IMR-90 (cell line): ENCODE measurements around the gene RAI1. TPM values are rescaled to one million over a fixed set of nuclear protein-coding genes. Genes with fewer than 3 reads are reported as not detected.

Experiments used
- ATAC-seq: fragments of 200-7000 bp; cut with Tn5 transposase; 2 replicates; pipeline ENCODE4 v1.9.1; 2020; ENCODE audit warnings: low read depth, mild to moderate bottlenecking, moderate library complexity
- BruUV-seq: library from RNA; stranded (reverse); fragments of 400-500 nt; replicated peaks from 2 replicates; lab custom pipeline; 2021; lab: Mats Ljungman, UMichigan
- CTCF ChIA-PET: fragments of 300-600 bp; formaldehyde crosslinking; extraction: SDS; loops from one replicate; lab custom pipeline; 2021; ENCODE audit warnings: antibody characterized with exemption; lab: Yijun Ruan, JAX
- POLR2A ChIA-PET: fragments of 300-600 bp; sonication (Branson Sonifier 250); formaldehyde crosslinking; loops from one replicate; lab custom pipeline; 2022; ENCODE audit warnings: antibody characterized with exemption; ENCODE audit not compliant: unreplicated experiment; lab: Charles Lee
- DNase-seq: peaks from one replicate; pipeline ENCODE4 v3.0.0; 2013
- H2AFZ ChIP-seq: replicated peaks from 2 replicates; pipeline ENCODE3; 2013; ENCODE audit warnings: low read length, mild to moderate bottlenecking; ENCODE audit not compliant: poor library complexity
- H2AK5ac ChIP-seq: 2 replicates; pipeline ENCODE4 v1.6.1; 2013; ENCODE audit warnings: low read depth, low read length, inconsistent platforms
- H2AK9ac ChIP-seq: replicated peaks from 2 replicates; pipeline ENCODE3; 2013; ENCODE audit warnings: mild to moderate bottlenecking, low read depth, low read length, moderate library complexity; ENCODE audit not compliant: poor library complexity
- H2BK120ac ChIP-seq: 2 replicates; pipeline ENCODE4 v1.6.1; 2013; ENCODE audit warnings: low read depth, low read length, inconsistent platforms
- H2BK15ac ChIP-seq: 3 replicates; pipeline ENCODE4 v1.6.1; 2013; ENCODE audit warnings: low read depth, low read length, inconsistent platforms
- H2BK20ac ChIP-seq: 2 replicates; pipeline ENCODE4 v1.6.1; 2013; ENCODE audit warnings: low read depth, mild to moderate bottlenecking, inconsistent platforms, low read length, moderate library complexity
- H2BK5ac ChIP-seq: 2 replicates; pipeline ENCODE4 v1.6.1; 2013; ENCODE audit warnings: mild to moderate bottlenecking, low read depth, low read length, inconsistent platforms; ENCODE audit not compliant: poor library complexity, severe bottlenecking
- H3K14ac ChIP-seq: replicated peaks from 2 replicates; pipeline ENCODE4 v1.6.1; 2013; ENCODE audit warnings: low read depth, low read length, inconsistent platforms
- H3K18ac ChIP-seq: 2 replicates; pipeline ENCODE4 v1.6.1; 2013; ENCODE audit warnings: low read depth, low read length, control low read depth
- H3K23ac ChIP-seq: 2 replicates; pipeline ENCODE4 v1.6.1; 2013; ENCODE audit warnings: low read depth, low read length, inconsistent platforms
- H3K27ac ChIP-seq: 2 replicates; pipeline ENCODE4 v1.5.1; 2013; ENCODE audit warnings: mild to moderate bottlenecking, control low read depth, low read length; ENCODE audit not compliant: insufficient read depth
- H3K27me3 ChIP-seq: 2 replicates; pipeline ENCODE4 v1.6.1; 2013; ENCODE audit warnings: low read length; ENCODE audit not compliant: control insufficient read depth, insufficient read depth
- H3K36me3 ChIP-seq: 2 replicates; pipeline ENCODE4 v1.6.1; 2013; ENCODE audit warnings: low read length, mixed read lengths; ENCODE audit not compliant: control insufficient read depth, insufficient read depth
- H3K4ac ChIP-seq: 2 replicates; pipeline ENCODE4 v1.6.1; 2013; ENCODE audit warnings: low read depth, low read length, inconsistent platforms
- H3K4me1 ChIP-seq: 2 replicates; pipeline ENCODE4 v1.6.1; 2013; ENCODE audit warnings: low read length, mixed read lengths; ENCODE audit not compliant: control insufficient read depth, insufficient read depth
- H3K4me2 ChIP-seq: 2 replicates; pipeline ENCODE4 v1.6.1; 2013; ENCODE audit warnings: low read depth, mild to moderate bottlenecking, control low read depth, low read length, moderate library complexity
- H3K4me3 ChIP-seq: 2 replicates; pipeline ENCODE4 v1.5.1; 2013; ENCODE audit warnings: low read depth, mild to moderate bottlenecking, control low read depth, low read length, moderate library complexity; ENCODE audit not compliant: insufficient read depth
- H3K56ac ChIP-seq: 2 replicates; pipeline ENCODE4 v1.6.1; 2013; ENCODE audit warnings: low read length, inconsistent platforms; ENCODE audit not compliant: insufficient read depth; ENCODE audit errors: extremely low read depth
- H3K79me1 ChIP-seq, 2 experiments: 2 replicates each; pipeline ENCODE4 v1.6.1; 2013; ENCODE audit warnings: low read length in 2 of 2, inconsistent platforms in 1 of 2, low read depth in 1 of 2
- H3K9ac ChIP-seq: 2 replicates; pipeline ENCODE4 v1.6.1; 2013; ENCODE audit warnings: low read depth, low read length, control low read depth
- H3K9me1 ChIP-seq: 2 replicates; pipeline ENCODE4 v1.6.1; 2013; ENCODE audit warnings: low read length, inconsistent platforms; ENCODE audit not compliant: insufficient read depth
- H3K9me3 ChIP-seq: 2 replicates; pipeline ENCODE4 v1.6.1; 2013; ENCODE audit warnings: low read length; ENCODE audit not compliant: control insufficient read depth, insufficient read depth
- H4K20me1 ChIP-seq: 2 replicates; pipeline ENCODE4 v1.6.1; 2013; ENCODE audit warnings: low read length, inconsistent platforms; ENCODE audit not compliant: insufficient read depth
- H4K5ac ChIP-seq: 2 replicates; pipeline ENCODE4 v1.6.1; 2013; ENCODE audit warnings: mild to moderate bottlenecking, low read depth, low read length, control low read depth
- H4K8ac ChIP-seq, 2 experiments: 2 replicates each; pipeline ENCODE4 v1.6.1; 2013; ENCODE audit warnings: low read depth in 2 of 2, low read length in 2 of 2, control low read depth in 1 of 2, inconsistent platforms in 1 of 2
- H4K91ac ChIP-seq: 2 replicates; pipeline ENCODE4 v1.6.1; 2013; ENCODE audit warnings: low read depth, low read length, inconsistent platforms; ENCODE audit not compliant: insufficient read depth
- BHLHE40 ChIP-seq: fragments of 150-350 bp; IDR thresholded peaks from 2 replicates; pipeline ENCODE4 v1.6.1; 2016; ENCODE audit warnings: mild to moderate bottlenecking, low read depth, low read length
- CHD1 ChIP-seq: IDR thresholded peaks from 2 replicates; pipeline ENCODE4 v1.6.1; 2012; ENCODE audit warnings: low read depth, low read length, improper control_type of control experiment
- ELK1 ChIP-seq: fragments of 150-350 bp; IDR thresholded peaks from 2 replicates; pipeline ENCODE4 v1.6.1; 2016; ENCODE audit warnings: low read depth, mild to moderate bottlenecking, low read length, moderate library complexity, borderline replicate concordance
- MAFK ChIP-seq: IDR thresholded peaks from 2 replicates; pipeline ENCODE4 v1.6.1; 2012; ENCODE audit warnings: low read depth, low read length, improper control_type of control experiment
- MAZ ChIP-seq: IDR thresholded peaks from 2 replicates; pipeline ENCODE4 v1.6.1; 2012; ENCODE audit warnings: low read depth, mild to moderate bottlenecking, low read length, improper control_type of control experiment, moderate library complexity, borderline replicate concordance
- MXI1 ChIP-seq: IDR thresholded peaks from 2 replicates; pipeline ENCODE4 v1.6.1; 2012; ENCODE audit warnings: low read depth, mild to moderate bottlenecking, low read length, moderate library complexity, borderline replicate concordance
- NFE2L2 ChIP-seq: fragments of 150-350 bp; IDR thresholded peaks from 2 replicates; pipeline ENCODE4 v1.6.1; 2016; ENCODE audit warnings: low read depth, mild to moderate bottlenecking, low read length
- RCOR1 ChIP-seq: IDR thresholded peaks from 2 replicates; pipeline ENCODE4 v1.6.1; 2012; ENCODE audit warnings: mild to moderate bottlenecking, low read length, improper control_type of control experiment; ENCODE audit not compliant: insufficient replicate concordance
- WGBS, 2 experiments: methylation state at CpG; one replicate each; pipeline versions ENCODE4 v1.1.5 to v1.1.7; 2013; ENCODE audit warnings: missing lambda C conversion rate in 2 of 2; ENCODE audit not compliant: insufficient read length in 1 of 2; ENCODE audit errors: extremely low coverage in 2 of 2; 5-methylcytosine and 5-hydroxymethylcytosine counted together
- dilution Hi-C: fragments of 300-500 bp; cut with HindIII; formaldehyde crosslinking; loops from one replicate; pipeline ENCODE4 v1.14.3; 2018; ENCODE audit warnings: low sequenced_read_pairs; ENCODE audit not compliant: unreplicated experiment
- in situ Hi-C: fragments of 300-500 bp; cut with MboI; formaldehyde crosslinking; loops from 3 replicates; pipeline ENCODE4 v1.14.3; 2019; ENCODE audit warnings: low sequenced_read_pairs, inconsistent platforms, mixed read lengths
- intact Hi-C: fragments of 100-400 bp; cut with micrococcal nuclease; formaldehyde crosslinking; loops from 2 replicates; pipeline ENCODE4 v1.10.0; 2022
- polyA plus RNA-seq, 3 experiments: library from polyadenylated mRNA; depleted of rRNA; stranded (reverse); fragments of >200 nt; gene quantifications; 2 replicates each; pipeline ENCODE4 v1.2.3, GENCODE V29; 2012; ENCODE audit warnings: low replicate concordance in 1 of 3
- total RNA-seq: library from RNA; depleted of rRNA; stranded (reverse); fragments of >200 nt; gene quantifications from 2 replicates; pipeline ENCODE4 v1.2.3, GENCODE V29; 2012
- TF ChIP-seq, protein P1 (sequence below): conservative IDR thresholded peaks from 2 replicates; pipeline ENCODE4 v1.5.1; 2012; ENCODE audit warnings: mild to moderate bottlenecking, low read depth, low read length, improper control_type of control experiment

RAI1 gene
- total and polyA plus RNA-seq, 2 of the 4 experiments (the other 2 are of a cell fraction): 1.8 to 10.5 TPM

DNA sequence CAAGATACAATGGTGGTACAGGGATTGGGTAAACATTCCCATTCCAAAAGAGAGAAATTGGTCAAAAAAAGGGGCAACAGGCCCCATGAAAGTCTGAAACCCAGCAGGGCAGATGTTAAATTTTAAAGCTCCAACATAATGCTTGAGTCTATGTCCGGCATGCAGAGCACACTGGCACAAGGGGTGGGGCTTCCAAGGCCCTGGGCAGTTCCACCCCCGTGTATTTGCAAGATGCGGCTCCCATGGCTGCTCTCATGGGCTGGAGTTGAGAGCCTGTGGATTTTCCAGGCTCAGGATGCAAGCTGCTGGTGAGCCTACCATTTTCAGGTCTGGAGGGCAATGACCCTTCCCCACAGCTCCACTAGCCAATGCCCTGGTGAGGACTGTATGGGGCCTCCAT is 27.9 kb upstream of the RAI1 start:
- Histone ChIP-seq H2AFZ (no peak overlapping the region), H2BK120ac (no peak overlapping the region), H2BK15ac (no peak overlapping the region), H3K14ac (no peak overlapping the region), H3K27me3 (peaks cover 12% of the 10 kb centered on the region), H3K4me2 (no peak overlapping the region), H3K56ac (no peak overlapping the region), H3K79me1 (no peaks in the 10 kb centered on the region), H4K20me1 (no peaks in the 10 kb centered on the region), H2BK5ac (no peak overlapping the region), H3K9ac (no peak overlapping the region), H4K91ac (no peak overlapping the region), H3K27ac (no peak overlapping the region), H2AK9ac (no peak overlapping the region), H2BK20ac (no peak overlapping the region), H3K9me1 (no peaks in the 10 kb centered on the region), H3K18ac (no peak overlapping the region), H4K5ac (no peak overlapping the region), H3K36me3 (no peaks in the 10 kb centered on the region), H3K23ac (no peak overlapping the region), H3K4me3 (no peak overlapping the region), H2AK5ac (no peak overlapping the region), H3K4ac (no peak overlapping the region), H3K4me1 (peaks cover 3% of the 10 kb centered on the region; the same call in 1 of the 2 replicates), H4K8ac (no peak overlapping the region), H3K9me3 (peaks cover 17% of the 10 kb centered on the region)
- BruUV-seq: no TSS peak
- DNase-seq: no peak
- dilution Hi-C loops: no loop called here
- TF ChIP-seq CHD1 (no peak), NFE2L2 (no peak), MXI1 (no peak), BHLHE40 (no peak), MAFK (no peak), ELK1 (no peak), MAZ (no peak), RCOR1 (no peak)
- TF ChIP-seq, protein P1, sequence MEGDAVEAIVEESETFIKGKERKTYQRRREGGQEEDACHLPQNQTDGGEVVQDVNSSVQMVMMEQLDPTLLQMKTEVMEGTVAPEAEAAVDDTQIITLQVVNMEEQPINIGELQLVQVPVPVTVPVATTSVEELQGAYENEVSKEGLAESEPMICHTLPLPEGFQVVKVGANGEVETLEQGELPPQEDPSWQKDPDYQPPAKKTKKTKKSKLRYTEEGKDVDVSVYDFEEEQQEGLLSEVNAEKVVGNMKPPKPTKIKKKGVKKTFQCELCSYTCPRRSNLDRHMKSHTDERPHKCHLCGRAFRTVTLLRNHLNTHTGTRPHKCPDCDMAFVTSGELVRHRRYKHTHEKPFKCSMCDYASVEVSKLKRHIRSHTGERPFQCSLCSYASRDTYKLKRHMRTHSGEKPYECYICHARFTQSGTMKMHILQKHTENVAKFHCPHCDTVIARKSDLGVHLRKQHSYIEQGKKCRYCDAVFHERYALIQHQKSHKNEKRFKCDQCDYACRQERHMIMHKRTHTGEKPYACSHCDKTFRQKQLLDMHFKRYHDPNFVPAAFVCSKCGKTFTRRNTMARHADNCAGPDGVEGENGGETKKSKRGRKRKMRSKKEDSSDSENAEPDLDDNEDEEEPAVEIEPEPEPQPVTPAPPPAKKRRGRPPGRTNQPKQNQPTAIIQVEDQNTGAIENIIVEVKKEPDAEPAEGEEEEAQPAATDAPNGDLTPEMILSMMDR: no peak
- ATAC-seq: no peak
- in situ Hi-C loops: no loop called here
- POLR2A ChIA-PET: no interaction called here
- 56% methylated on average over 2 of the region's 3 CpGs; no CpG with 5 or more reads in 1 of the 2 experiments for WGBS, 2 experiments
- intact Hi-C loops: no loop called here
- CTCF ChIA-PET: no interaction called here
